ENCODE results near the gene ACSM4. TPM values are rescaled to one million over a fixed set of nuclear protein-coding genes. Genes with fewer than 3 reads are reported as not detected.
"Not testable (repeated sequence)": the region's sequence is repeated elsewhere in the genome, so short reads cannot be mapped to it uniquely, and the experiment has no call there.

The ACSM4 gene
- total and polyA plus RNA-seq, 8 donors = 0.15 TPM; not detected in 7

DNA sequence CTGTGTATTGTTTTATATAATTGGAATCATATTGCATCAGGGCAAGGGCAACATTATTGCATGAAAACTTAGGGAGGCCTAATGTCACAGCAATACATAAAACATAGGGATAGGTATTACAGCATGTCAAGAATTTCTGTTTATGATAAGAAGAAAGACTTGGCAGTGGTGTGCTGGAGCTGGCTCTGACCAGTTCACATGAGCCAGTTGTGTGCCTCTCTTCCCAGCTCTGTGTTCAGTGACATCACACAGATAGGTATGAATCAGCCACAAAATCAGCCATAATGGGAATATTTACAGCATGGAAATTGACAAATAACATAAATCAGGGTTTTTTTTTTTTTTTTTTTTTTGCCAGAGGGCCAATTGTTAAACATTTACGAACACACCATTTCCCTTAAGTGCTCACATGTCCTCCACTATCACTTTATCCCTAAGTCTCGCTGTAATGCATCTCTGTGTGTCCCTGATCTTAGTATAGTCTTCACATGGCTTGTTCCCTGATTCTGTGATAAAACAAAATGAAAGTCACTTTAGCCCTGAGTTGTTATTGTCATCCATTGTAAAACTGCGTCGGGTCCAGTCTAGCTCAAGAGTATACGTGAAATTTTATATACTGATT lies 31.9 kb upstream of the ACSM4 start:
- no peak overlapping the region for H3K27ac ChIP-seq
- H3K4me1 ChIP-seq = no peaks in the 10 kb centered on the region
- intact Hi-C loops (cut with DNase I) = no loop called here
- TF ChIP-seq, protein P1, sequence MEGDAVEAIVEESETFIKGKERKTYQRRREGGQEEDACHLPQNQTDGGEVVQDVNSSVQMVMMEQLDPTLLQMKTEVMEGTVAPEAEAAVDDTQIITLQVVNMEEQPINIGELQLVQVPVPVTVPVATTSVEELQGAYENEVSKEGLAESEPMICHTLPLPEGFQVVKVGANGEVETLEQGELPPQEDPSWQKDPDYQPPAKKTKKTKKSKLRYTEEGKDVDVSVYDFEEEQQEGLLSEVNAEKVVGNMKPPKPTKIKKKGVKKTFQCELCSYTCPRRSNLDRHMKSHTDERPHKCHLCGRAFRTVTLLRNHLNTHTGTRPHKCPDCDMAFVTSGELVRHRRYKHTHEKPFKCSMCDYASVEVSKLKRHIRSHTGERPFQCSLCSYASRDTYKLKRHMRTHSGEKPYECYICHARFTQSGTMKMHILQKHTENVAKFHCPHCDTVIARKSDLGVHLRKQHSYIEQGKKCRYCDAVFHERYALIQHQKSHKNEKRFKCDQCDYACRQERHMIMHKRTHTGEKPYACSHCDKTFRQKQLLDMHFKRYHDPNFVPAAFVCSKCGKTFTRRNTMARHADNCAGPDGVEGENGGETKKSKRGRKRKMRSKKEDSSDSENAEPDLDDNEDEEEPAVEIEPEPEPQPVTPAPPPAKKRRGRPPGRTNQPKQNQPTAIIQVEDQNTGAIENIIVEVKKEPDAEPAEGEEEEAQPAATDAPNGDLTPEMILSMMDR (IDR thresholded peaks at IDR 0.05) = no peak
- ATAC-seq = no peak
- H3K36me3 ChIP-seq = no peaks in the 10 kb centered on the region
- H3K27me3 ChIP-seq = peaks cover 0 to 7% of the 10 kb centered on the region in 2 donors
- no peak overlapping the region for H3K4me3 ChIP-seq
- H3K9me3 ChIP-seq = no peaks in the 10 kb centered on the region
- DNase-seq = no peak

DNA sequence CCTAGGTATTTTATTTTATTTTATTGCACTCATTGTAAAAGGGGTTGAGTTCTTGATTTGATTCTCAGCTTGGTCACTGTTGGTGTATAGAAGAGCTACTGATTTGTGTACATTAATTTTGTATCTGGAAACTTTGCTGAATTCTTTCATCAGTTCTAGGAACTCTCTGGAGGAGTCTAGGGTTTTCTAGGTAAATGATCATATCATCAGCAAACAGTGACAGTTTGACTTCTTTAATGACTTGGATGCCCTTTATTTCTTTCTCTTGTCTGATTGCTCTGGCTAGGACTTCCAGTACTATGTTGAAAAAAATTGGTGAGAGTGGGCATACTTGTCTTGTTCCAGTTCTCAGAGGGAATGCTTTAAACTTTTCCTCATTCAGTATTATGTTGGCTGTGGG lies 28.4 kb upstream of the ACSM4 start:
- H3K9me3 ChIP-seq; H3K27me3 ChIP-seq; H3K4me3 ChIP-seq; H3K4me1 ChIP-seq; intact Hi-C loops (cut with DNase I); ATAC-seq; H3K27ac ChIP-seq; DNase-seq; H3K36me3 ChIP-seq: not testable (repeated sequence)

DNA sequence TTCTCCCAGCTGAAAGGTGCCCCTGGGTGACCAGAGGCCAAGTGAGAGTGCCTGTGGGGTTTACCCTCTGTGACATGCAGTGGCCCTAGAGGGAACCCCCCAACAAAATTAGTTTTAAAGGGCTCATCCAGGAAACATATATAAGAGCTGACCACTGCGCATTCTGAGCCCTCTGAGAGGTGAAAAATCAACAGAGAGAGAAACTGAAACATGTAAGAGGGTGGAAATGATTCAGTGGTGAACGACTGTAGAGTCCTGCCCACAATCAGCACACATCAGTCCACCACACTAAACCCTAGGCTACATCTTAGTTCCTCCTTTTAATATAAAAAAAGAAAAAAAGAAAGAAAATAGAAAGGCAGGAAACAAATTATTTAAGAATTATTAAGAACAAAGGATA lies 21.0 kb upstream of the ACSM4 start:
- no peak for ATAC-seq
- TF ChIP-seq, protein P1 (IDR thresholded peaks at IDR 0.05) = no peak

DNA sequence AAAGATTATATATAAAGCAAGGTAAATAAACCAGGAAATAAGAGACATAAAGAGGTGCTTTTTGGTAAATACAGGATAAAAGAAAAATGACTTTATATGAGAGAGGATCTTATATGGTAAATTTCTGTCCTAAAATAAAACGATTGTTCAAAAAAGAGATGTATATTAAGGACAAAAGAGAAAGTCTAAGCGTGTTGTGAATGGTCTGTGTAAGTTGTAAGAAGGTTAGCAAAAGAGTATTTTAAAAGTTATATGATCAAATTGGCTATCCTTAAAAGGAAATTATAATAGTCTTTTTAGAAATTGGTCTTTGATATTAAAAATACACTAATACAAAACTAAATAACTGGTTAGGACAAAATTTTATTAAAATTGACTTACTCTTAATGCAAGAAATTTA lies 14.1 kb upstream of the ACSM4 start:
- Histone ChIP-seq H3K27me3 (no peaks in the 10 kb centered on the region), H3K4me1 (no peaks in the 10 kb centered on the region), H3K27ac (no peak overlapping the region), H3K9me3 (peaks cover 0 to 31% of the 10 kb centered on the region in 2 donors), H3K36me3 (no peaks in the 10 kb centered on the region), H3K4me3 (no peak overlapping the region)
- TF ChIP-seq, protein P1 (IDR thresholded peaks at IDR 0.05) = no peak
- ATAC-seq (no peak), DNase-seq (no peak)
- intact Hi-C loops (cut with DNase I) = no loop called here

More for the DNA sequence above, 21.0 kb upstream of the ACSM4 start:
- Histone ChIP-seq H3K36me3 (no peaks in the 10 kb centered on the region), H3K27me3 (peaks cover 0 to 10% of the 10 kb centered on the region in 2 donors), H3K4me1 (no peaks in the 10 kb centered on the region), H3K4me3 (no peak overlapping the region), H3K27ac (no peak overlapping the region), H3K9me3 (peaks cover 0 to 10% of the 10 kb centered on the region in 2 donors)
- DNase-seq = no peak
- intact Hi-C loops (cut with DNase I) = no loop called here

DNA sequence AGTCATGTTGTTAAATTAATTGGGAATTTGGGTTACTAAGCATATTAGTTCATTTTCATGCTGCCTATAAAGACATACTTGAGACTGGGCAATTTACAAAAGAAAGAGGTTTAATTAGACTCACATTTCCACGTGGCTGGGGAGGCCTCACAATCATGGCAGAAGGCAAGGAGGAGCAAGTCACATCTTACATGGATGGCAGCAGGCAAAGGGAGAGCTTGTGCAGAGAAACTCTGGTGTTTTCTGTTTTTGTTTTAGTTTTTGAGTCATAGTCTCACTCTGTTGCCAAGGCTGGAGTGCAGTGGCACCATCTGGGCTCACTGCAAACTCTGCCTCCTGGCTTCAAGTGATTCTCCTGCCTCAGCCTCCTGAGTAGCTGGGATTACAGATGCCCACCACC lies 13.3 kb upstream of the ACSM4 start:
- ATAC-seq; H3K4me3 ChIP-seq; H3K27me3 ChIP-seq; DNase-seq; intact Hi-C loops (cut with DNase I); H3K4me1 ChIP-seq; H3K27ac ChIP-seq; H3K36me3 ChIP-seq: not testable (repeated sequence)
- peaks cover 0 to 26% of the 10 kb centered on the region in 2 donors for H3K9me3 ChIP-seq

DNA sequence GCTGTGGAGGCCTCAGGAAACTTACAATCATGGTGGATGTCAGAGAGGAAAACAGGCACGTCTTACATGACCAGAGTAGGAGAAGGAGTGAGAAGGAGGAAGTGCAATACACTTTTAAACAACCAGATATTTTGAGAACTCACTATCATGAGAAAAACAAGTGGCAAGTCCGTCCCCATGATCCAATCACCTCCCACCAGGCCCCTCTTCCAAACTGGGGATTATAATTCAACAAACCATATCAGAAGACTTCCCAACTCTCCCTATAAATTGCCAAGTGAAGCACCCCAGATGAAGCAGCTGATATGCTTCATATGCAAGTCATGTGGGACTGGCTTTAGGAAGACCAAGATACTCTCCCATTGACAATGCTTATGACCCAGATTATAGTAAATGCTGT lies 11.6 kb upstream of the ACSM4 start:
- no peaks in the 10 kb centered on the region for H3K4me1 ChIP-seq
- no peaks in the 10 kb centered on the region for H3K36me3 ChIP-seq
- no peak overlapping the region for H3K4me3 ChIP-seq
- intact Hi-C loops (cut with DNase I) = no loop called here
- ATAC-seq = no peak
- H3K9me3 ChIP-seq = peaks cover 0 to 22% of the 10 kb centered on the region in 2 donors
- no peak overlapping the region for H3K27ac ChIP-seq
- no peak for DNase-seq
- H3K27me3 ChIP-seq = peaks cover 0 to 4% of the 10 kb centered on the region in 2 donors
- TF ChIP-seq, protein P1 (IDR thresholded peaks at IDR 0.05) = no peak
